Measurements from ENCODE around the gene FAM83E.

- TF ChIP-seq STAT1 (IDR thresholded peaks at IDR 0.05; ENCODE audit: unreplicated experiment), result no peak
- no peak for TF ChIP-seq EZH2phosphoT487 (IDR thresholded peaks at IDR 0.05; ENCODE audit: unreplicated experiment)
Measured at GRCh38 chr19:48615231-48616040, 560 bp upstream of the FAM83E start.
